Activated CD8-positive, alpha-beta T cell treated with anti-CD3 and anti-CD28 coated beads for 36 hours (primary cell): ENCODE measurements around the gene NAALADL1. TPM values are rescaled to one million over a fixed set of nuclear protein-coding genes. Genes with fewer than 3 reads are reported as not detected.
"Not testable (repeated sequence)": the region's sequence is repeated elsewhere in the genome, so short reads cannot be mapped to it uniquely, and the experiment has no call there.

Experiments used
- ATAC-seq: fragments of 200-7000 bp; cut with Tn5 transposase; one replicate; pipeline ENCODE4 v1.10.0; 2021; ENCODE audit warnings: mild to moderate bottlenecking, moderate library complexity
- CTCF ChIA-PET: fragments of 350-600 bp; sonication (Branson Sonifier 250); formaldehyde crosslinking; loops from one replicate; lab custom pipeline; 2021; ENCODE audit warnings: antibody characterized with exemption; lab: Charles Lee
- POLR2A ChIA-PET: fragments of 350-600 bp; sonication (Branson Sonifier 250); formaldehyde crosslinking; loops from one replicate; lab custom pipeline; 2021; ENCODE audit warnings: antibody characterized with exemption; lab: Charles Lee
- DNase-seq: peaks from one replicate; pipeline ENCODE4 v3.0.0-alpha.2; 2020
- H3K27ac Mint-ChIP-seq: one replicate; pipeline ENCODE4 v1.8.0; 2021; ENCODE audit warnings: mild to moderate bottlenecking, mixed read lengths
- H3K27me3 Mint-ChIP-seq: one replicate; pipeline ENCODE4 v1.8.0; 2021; ENCODE audit warnings: mixed read lengths
- H3K36me3 Mint-ChIP-seq: one replicate; pipeline ENCODE4 v1.8.0; 2021; ENCODE audit warnings: low read depth, mixed read lengths
- H3K4me1 Mint-ChIP-seq: one replicate; pipeline ENCODE4 v1.8.0; 2021; ENCODE audit warnings: low read depth, mixed read lengths
- H3K4me3 Mint-ChIP-seq: one replicate; pipeline ENCODE4 v1.8.0; 2021; ENCODE audit warnings: mild to moderate bottlenecking, moderate library complexity, mixed read lengths
- H3K9me3 Mint-ChIP-seq: one replicate; pipeline ENCODE4 v1.8.0; 2021; ENCODE audit warnings: mixed read lengths
- intact Hi-C: fragments of 100-400 bp; cut with micrococcal nuclease; formaldehyde crosslinking; loops from one replicate; pipeline ENCODE4 v1.10.0; 2022
- total RNA-seq, 2 experiments: library from RNA; stranded (reverse); gene quantifications; one replicate each; pipeline ENCODE4 v1.2.3, GENCODE V29; 2021
- TF ChIP-seq, protein P1 (sequence below): fragments of 200-600 bp; IDR thresholded peaks from one replicate; pipeline ENCODE4 v1.8.0; 2022; ENCODE audit warnings: antibody characterized with exemption, mild to moderate bottlenecking

The NAALADL1 gene
- total RNA-seq, 2 experiments from 2014 or later: 6.6 to 7.6 TPM

DNA sequence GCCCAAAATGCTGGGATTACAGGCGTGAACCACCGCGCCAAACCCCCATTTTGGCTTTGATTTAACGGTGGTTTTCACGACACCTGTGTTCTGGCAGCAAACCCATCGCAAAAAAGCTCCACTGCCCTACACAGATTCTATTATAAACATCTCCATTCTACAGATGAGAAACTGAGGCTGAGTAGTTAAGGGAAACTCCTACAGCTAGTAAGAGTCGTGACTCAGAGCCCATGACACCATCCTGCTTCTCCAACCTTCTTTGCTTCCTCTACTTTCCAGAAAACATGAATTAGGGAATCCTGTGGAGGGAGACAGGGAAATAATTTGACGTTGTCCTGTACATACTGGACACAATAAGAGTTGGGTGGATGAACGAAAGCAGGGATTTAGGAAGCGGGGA, 31.5 kb downstream of the NAALADL1 start:
- Mint-ChIP-seq H3K4me1 (peaks cover 13% of the 10 kb centered on the region), H3K9me3 (no peaks in the 10 kb centered on the region), H3K27ac (peak overlapping the region; percentile 81), H3K27me3 (no peaks in the 10 kb centered on the region), H3K36me3 (no peaks in the 10 kb centered on the region), H3K4me3 (peak overlapping the region; percentile 74)
- DNase-seq (no peak), ATAC-seq (no peak)
- POLR2A ChIA-PET: interaction anchor here (0.6 to 4.9 kb wide), 12 partner anchors 10 to 288 kb away, joined by 3 to 38 read pairs (median 4); partner anchors contain the start of genes ARL2, CDCA5, SAC3D1 and VPS51
- intact Hi-C loops: no loop called here
- TF ChIP-seq, protein P1, sequence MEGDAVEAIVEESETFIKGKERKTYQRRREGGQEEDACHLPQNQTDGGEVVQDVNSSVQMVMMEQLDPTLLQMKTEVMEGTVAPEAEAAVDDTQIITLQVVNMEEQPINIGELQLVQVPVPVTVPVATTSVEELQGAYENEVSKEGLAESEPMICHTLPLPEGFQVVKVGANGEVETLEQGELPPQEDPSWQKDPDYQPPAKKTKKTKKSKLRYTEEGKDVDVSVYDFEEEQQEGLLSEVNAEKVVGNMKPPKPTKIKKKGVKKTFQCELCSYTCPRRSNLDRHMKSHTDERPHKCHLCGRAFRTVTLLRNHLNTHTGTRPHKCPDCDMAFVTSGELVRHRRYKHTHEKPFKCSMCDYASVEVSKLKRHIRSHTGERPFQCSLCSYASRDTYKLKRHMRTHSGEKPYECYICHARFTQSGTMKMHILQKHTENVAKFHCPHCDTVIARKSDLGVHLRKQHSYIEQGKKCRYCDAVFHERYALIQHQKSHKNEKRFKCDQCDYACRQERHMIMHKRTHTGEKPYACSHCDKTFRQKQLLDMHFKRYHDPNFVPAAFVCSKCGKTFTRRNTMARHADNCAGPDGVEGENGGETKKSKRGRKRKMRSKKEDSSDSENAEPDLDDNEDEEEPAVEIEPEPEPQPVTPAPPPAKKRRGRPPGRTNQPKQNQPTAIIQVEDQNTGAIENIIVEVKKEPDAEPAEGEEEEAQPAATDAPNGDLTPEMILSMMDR: no peak
- CTCF ChIA-PET: interaction anchor here (1.0 to 3.7 kb wide), 8 partner anchors 9 to 284 kb away, joined by 3 to 37 read pairs (median 3); partner anchors contain the start of genes ARL2, SAC3D1 and ZNHIT2

DNA sequence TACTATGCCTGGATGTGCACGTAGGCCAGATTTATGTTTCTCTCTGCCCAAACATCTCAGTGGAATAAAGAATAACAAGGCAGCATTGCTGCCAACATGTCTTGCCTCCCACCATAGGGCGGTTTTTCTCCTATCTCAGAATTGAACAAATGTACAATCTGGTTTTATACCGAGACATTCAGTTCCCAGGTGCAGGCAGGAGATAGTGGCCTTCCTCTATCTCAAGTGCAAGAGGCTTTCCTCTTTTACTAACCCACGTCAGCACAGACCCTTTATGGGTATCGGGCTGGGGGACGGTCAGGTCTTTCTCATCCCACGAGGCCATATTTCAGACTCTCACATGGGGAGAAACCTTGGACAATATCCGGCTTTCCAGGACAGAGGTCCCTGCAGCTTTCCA, 34.9 kb downstream of the NAALADL1 start:
- POLR2A ChIA-PET: interaction anchor here (1.3 to 4.9 kb wide), 2 partner anchors 10 to 90 kb away, joined by 5 to 38 read pairs; partner anchors contain the start of gene ARL2
- H3K27me3 Mint-ChIP-seq, H3K36me3 Mint-ChIP-seq, H3K9me3 Mint-ChIP-seq, H3K4me3 Mint-ChIP-seq, ATAC-seq, DNase-seq, H3K27ac Mint-ChIP-seq: not testable (repeated sequence)
- CTCF ChIA-PET: interaction anchor here (3.7 kb wide), 1 partner anchor 9 kb away, joined by 37 read pairs; the partner anchor contains the start of gene ARL2
- intact Hi-C loops: loop anchor here (5.0 kb wide), 1 partner anchor 59 kb away; the partner anchor contains the start of genes CDCA5 and ZFPL1
- H3K4me1 Mint-ChIP-seq: peaks cover 13% of the 10 kb centered on the region

DNA sequence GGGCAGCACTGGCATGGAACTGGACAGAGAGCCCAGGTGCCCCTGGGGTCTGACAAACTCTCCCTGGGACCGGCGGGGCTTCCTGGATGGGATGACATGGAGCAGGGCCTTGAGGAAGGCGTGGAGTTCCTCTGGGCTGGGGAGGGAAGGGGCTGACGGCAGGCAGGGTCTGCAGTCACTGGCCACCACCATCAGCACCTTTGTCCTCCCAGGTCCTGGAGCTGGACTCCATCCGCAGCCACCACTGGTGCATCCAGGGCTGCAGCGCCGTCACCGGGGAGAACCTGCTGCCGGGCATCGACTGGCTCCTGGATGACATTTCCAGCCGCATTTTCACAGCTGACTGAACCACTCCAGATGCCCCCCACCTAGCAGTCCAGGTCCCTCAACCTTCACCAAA, 36.8 kb downstream of the NAALADL1 start:
- ChIA-PET POLR2A (interaction anchor here (0.7 kb wide), 1 partner anchor 64 kb away, joined by 3 read pairs; no protein-coding TSS in a partner anchor), CTCF (no interaction called here)
- DNase-seq (no peak), ATAC-seq (no peak)
- intact Hi-C loops: loop anchor here (5.0 kb wide), 1 partner anchor 61 kb away; the partner anchor contains the start of genes CDCA5 and ZFPL1
- peaks cover 20% of the 10 kb centered on the region for H3K36me3 Mint-ChIP-seq
- peaks cover 5% of the 10 kb centered on the region for H3K4me1 Mint-ChIP-seq
- no peak overlapping the region for H3K27ac Mint-ChIP-seq
- H3K9me3 Mint-ChIP-seq: no peaks in the 10 kb centered on the region
- H3K27me3 Mint-ChIP-seq: no peaks in the 10 kb centered on the region
- H3K4me3 Mint-ChIP-seq: no peak overlapping the region
- TF ChIP-seq, protein P1: no peak

DNA sequence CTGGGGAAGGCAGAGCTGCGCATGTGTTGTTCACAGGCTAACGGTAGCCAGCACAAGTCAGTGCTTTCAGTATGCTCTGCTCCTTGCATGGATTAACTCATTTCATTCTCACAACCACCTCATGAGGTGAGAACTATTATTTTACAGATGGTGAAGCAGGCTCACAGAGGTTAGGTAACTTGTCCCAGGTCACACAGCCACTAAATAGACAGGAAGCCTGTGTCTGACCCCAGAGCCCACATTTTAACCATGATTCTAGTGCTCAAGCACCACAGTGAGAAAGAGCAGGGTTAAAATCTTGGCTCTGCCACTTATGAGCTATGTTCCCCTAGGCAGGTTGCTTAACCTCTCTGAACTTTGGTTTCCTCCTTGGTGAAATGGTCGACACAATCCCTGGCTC, 37.4 kb downstream of the NAALADL1 start:
- Mint-ChIP-seq H3K27me3 (no peaks in the 10 kb centered on the region), H3K36me3 (peaks cover 24% of the 10 kb centered on the region), H3K9me3 (no peaks in the 10 kb centered on the region), H3K27ac (no peak overlapping the region), H3K4me3 (no peak overlapping the region), H3K4me1 (peaks cover 8% of the 10 kb centered on the region)
- intact Hi-C loops: loop anchor here (5.0 kb wide), 1 partner anchor 61 kb away; the partner anchor contains the start of genes CDCA5 and ZFPL1
- ChIA-PET POLR2A (no interaction called here), CTCF (no interaction called here)
- DNase-seq: no peak
- no peak for ATAC-seq
- TF ChIP-seq, protein P1: no peak

DNA sequence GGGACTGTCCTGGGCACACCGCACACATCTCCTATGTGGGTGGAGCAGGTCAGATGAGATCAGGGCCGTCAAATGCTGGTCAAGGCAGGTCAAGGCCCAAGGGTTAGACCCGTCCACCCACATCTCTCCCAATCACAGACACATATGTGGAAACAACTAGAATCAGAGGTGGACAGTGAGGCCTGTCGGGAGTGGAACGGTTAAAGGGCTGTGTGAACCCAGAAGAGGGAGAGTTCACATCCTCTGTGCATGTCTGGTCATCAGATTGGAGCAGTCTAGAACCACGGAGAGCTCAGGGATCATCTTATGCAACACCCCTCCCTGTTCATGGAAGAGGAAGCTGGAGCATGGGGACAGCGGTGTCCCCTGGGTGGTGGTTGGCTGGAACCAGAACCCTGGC, 38.5 kb downstream of the NAALADL1 start:
- peaks cover 17% of the 10 kb centered on the region for H3K4me1 Mint-ChIP-seq
- ATAC-seq: no peak
- no peak for DNase-seq
- intact Hi-C loops: loop anchor here (5.0 to 10.0 kb wide), 3 partner anchors 62 to 175 kb away; partner anchors contain the start of genes CDC42BPG, CDCA5, TM7SF2 and ZFPL1
- TF ChIP-seq, protein P1: no peak
- no peak overlapping the region for H3K27ac Mint-ChIP-seq
- ChIA-PET CTCF (no interaction called here), POLR2A (no interaction called here)
- H3K9me3 Mint-ChIP-seq: no peaks in the 10 kb centered on the region
- no peaks in the 10 kb centered on the region for H3K27me3 Mint-ChIP-seq
- H3K4me3 Mint-ChIP-seq: no peak overlapping the region
- peaks cover 25% of the 10 kb centered on the region for H3K36me3 Mint-ChIP-seq
